ENCODE results near the gene RGS3.

RGS3 gene

DNA sequence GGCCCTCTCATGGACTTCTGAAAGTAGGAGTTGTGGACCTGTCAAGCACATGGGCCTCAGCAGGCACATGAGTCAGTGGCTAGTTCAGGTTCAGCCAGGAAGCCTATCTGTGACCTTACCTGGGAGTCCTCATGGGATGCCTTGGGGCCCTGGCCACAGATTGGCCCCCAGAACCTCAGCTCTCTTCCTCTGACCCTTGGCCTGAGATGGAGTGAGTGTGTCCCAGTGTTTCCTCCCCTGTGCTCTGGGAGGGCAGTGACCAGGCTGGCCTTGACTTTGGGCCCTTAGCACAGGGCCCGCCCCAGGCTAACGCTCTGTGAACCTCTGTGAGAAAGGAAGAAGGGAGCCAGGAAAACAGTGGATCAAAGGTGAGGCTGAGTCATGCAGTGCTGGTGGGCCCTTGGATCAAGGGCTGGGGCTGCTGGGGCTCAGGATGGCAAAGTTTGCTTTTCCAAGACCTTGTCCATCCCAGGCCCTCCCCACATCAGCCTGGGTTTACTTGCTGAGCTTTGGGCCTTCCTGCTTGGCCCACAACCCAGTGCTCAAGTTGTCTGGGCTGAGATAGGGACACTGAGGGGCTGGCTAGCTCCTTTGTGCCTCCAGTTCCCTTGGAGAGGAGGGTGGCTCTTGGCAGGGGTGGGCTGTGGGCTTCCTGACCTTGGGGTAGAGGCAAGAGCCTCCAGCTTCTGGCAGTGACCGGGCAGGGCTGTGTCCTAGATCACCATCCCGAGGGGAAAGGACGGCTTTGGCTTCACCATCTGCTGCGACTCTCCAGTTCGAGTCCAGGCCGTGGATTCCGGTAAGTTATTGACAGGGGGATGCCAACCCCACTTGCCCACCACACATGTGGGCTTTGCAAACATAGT is 41.4 kb downstream of the RGS3 start:
- TF ChIP-seq, protein P1, sequence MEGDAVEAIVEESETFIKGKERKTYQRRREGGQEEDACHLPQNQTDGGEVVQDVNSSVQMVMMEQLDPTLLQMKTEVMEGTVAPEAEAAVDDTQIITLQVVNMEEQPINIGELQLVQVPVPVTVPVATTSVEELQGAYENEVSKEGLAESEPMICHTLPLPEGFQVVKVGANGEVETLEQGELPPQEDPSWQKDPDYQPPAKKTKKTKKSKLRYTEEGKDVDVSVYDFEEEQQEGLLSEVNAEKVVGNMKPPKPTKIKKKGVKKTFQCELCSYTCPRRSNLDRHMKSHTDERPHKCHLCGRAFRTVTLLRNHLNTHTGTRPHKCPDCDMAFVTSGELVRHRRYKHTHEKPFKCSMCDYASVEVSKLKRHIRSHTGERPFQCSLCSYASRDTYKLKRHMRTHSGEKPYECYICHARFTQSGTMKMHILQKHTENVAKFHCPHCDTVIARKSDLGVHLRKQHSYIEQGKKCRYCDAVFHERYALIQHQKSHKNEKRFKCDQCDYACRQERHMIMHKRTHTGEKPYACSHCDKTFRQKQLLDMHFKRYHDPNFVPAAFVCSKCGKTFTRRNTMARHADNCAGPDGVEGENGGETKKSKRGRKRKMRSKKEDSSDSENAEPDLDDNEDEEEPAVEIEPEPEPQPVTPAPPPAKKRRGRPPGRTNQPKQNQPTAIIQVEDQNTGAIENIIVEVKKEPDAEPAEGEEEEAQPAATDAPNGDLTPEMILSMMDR (conservative IDR thresholded peaks at IDR 0.05; ENCODE audit: control insufficient read depth, insufficient read depth, low read depth, low read length) = no peak
- DNase-seq (ENCODE audit: low read depth) = peak; percentile 38
- H3K4me3 ChIP-seq (ENCODE audit: control insufficient read depth, low read depth, low read length) = no peak overlapping the region

DNA sequence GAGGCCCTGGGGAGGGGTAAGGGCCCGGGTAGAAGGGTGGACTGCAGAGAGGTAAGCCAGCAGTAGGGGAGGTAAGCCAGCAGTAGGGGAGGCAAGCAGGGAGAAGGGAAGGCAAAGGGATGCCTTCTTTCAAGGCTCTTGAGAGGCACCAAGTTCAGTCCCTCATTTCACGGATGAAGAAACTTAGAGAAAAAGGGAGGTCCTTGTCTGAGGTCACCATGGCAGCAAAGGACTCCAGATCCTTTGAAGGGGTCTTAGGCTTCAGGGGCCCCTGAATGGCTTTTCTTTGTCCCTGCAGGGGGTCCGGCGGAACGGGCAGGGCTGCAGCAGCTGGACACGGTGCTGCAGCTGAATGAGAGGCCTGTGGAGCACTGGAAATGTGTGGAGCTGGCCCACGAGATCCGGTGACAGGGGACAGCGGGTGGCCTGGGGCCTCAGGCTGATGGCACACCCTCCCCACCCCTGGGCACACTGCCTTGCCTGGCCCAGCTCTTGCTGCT is 42.6 kb downstream of the RGS3 start:
- no peak for DNase-seq (ENCODE audit: low read depth)
- TF ChIP-seq, protein P1 (conservative IDR thresholded peaks at IDR 0.05; ENCODE audit: control insufficient read depth, insufficient read depth, low read depth, low read length) = no peak
- H3K4me3 ChIP-seq (ENCODE audit: control insufficient read depth, low read depth, low read length) = no peak overlapping the region

DNA sequence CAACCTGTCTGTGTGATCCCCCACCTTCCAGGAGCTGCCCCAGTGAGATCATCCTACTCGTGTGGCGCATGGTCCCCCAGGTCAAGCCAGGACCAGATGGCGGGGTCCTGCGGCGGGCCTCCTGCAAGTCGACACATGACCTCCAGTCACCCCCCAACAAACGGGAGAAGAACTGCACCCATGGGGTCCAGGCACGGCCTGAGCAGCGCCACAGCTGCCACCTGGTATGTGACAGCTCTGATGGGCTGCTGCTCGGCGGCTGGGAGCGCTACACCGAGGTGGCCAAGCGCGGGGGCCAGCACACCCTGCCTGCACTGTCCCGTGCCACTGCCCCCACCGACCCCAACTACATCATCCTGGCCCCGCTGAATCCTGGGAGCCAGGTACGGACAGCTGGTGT is 43.7 kb downstream of the RGS3 start:
- H3K4me3 ChIP-seq (ENCODE audit: control insufficient read depth, low read depth, low read length) = no peak overlapping the region
- DNase-seq (ENCODE audit: low read depth) = no peak
- TF ChIP-seq, protein P1 (conservative IDR thresholded peaks at IDR 0.05; ENCODE audit: control insufficient read depth, insufficient read depth, low read depth, low read length) = no peak

DNA sequence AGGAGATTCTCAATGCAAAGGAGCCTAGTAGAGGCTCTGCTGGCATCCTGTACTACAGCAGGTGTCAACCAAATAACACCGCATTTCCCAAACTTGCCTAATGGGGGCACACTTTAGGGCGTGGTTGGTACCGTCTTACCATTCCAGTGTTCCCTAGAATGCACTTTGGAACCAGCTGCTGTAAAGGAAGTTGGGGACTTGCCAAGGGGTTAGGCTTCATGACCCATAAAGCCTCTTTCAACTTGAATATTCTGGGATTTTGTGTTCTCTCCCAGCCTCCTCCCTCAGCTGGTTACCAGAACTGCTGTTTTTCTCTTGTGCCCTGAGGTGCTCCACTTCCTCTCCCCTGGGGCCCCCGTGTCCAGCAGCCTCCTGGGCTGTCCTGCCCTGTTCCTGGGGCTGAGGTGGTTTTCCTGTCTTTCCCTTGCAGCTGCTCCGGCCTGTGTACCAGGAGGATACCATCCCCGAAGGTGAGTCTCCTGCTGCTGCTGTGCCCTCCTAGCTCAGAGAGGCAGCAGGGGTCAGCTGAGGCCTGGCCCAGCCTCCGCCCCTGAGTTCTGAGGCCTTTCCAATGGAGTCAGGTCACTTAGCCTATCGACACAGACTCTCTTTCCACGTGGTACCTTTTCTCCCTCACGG is 44.7 kb downstream of the RGS3 start:
- TF ChIP-seq, protein P1 (conservative IDR thresholded peaks at IDR 0.05; ENCODE audit: control insufficient read depth, insufficient read depth, low read depth, low read length) = peak; percentile 17
- peak; percentile 16 for DNase-seq (ENCODE audit: low read depth)
- H3K4me3 ChIP-seq (ENCODE audit: control insufficient read depth, low read depth, low read length) = no peak overlapping the region

DNA sequence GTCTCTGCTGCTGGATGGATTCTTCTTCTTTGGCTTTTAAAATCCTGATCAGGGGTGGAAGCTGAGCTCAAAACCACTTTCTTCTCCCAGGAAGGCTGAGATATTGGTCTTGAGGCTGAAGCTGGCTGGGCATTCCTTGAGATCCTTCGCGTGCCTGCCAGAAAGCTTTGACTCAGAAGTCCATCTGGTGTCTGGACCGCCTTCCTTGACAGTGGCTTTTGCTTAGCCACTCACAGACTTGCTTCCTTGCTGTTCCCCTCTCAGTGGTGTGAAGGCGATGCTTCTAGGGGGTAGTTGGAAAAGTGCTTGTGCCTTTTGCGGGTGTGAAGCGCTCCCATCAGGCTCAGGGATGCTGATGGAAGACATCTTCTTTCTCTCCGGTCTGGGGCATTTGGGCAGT is 45.9 kb downstream of the RGS3 start:
- H3K4me3 ChIP-seq (ENCODE audit: control insufficient read depth, low read depth, low read length) = no peak overlapping the region
- DNase-seq (ENCODE audit: low read depth) = peak; percentile 52
- TF ChIP-seq, protein P1 (conservative IDR thresholded peaks at IDR 0.05; ENCODE audit: control insufficient read depth, insufficient read depth, low read depth, low read length) = no peak

DNA sequence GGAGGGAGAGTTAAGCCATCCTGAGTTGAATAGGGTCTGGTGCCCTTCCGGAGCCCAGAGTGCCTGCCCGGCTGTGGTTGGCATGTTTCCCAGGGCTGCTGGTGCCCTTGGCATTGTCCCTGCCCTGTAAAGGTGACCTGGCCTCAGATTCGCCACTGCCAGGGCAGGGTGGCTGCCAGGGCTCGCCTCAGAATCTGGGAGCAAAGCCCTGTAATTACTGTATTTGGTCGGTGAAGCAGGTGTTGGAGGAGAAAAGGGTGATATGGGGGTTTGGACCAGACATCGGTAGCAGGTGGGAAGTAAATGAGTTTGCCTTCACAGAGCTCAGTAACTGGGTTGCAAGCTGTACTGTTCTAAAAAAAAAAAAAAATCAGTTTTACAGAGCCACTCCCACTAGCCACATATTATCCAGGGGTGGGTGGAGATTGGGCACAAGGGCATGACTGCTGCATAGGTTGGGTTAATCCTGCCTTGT is 47.6 kb downstream of the RGS3 start:
- TF ChIP-seq, protein P1 (conservative IDR thresholded peaks at IDR 0.05; ENCODE audit: control insufficient read depth, insufficient read depth, low read depth, low read length) = no peak
- no peak for DNase-seq (ENCODE audit: low read depth)

More for the DNA sequence above, 47.6 kb downstream of the RGS3 start:
- H3K4me3 ChIP-seq (ENCODE audit: control insufficient read depth, low read depth, low read length) = no peak overlapping the region
